ENCODE measurements around the gene PCDHGB5. TPM values are rescaled to one million over a fixed set of nuclear protein-coding genes. Genes with fewer than 3 reads are reported as not detected.
A peak's percentile ranks its signal among the peaks of the same experiment; 100 is the strongest.

PCDHGB5 gene
- total and polyA plus RNA-seq, 2 donors (not counting 3 experiments of a cell fraction or from before 2014, with no cell fraction given) = 10.1 to 14.4 TPM

GRCh38 chr5:141389153-141390042, 8.3 kb upstream of the PCDHGB5 start:
- no peak for FAIRE-seq
- Histone ChIP-seq H3K36me3 (ENCODE audit: control insufficient read depth in 2 of 2, extremely low read depth in 1 of 2, insufficient read depth in 2 of 2, low read length in 2 of 2) (no peaks in the 10 kb centered on the region), H4K20me1 (replicated peaks; ENCODE audit: control insufficient read depth, extremely low read depth, insufficient read depth, low read length) (no peaks in the 10 kb centered on the region), H3K27ac (ENCODE audit: insufficient read depth, low read depth, low read length) (no peak overlapping the region), H3K27me3 (ENCODE audit: control insufficient read depth in 2 of 2, insufficient read depth in 2 of 2, low read length in 2 of 2) (peaks cover 31 to 77% of the 10 kb centered on the region in 2 experiments), H3K4me1 (ENCODE audit: control insufficient read depth, extremely low read depth, insufficient read depth, low read length) (no peaks in the 10 kb centered on the region), H3K4me3 (replicated peaks in 1 of 3; ENCODE audit: insufficient read depth in 1 of 3, low read depth in 1 of 3, low read length in 3 of 3) (no peak overlapping the region), H3K79me2 (ENCODE audit: control insufficient read depth, insufficient read depth, low read length) (no peaks in the 10 kb centered on the region), H3K9ac (replicated peaks; ENCODE audit: extremely low read depth, insufficient read depth, low read length) (no peak overlapping the region), H3K9me1 (replicated peaks; ENCODE audit: control insufficient read depth, extremely low read depth, insufficient read depth, low read length) (no peaks in the 10 kb centered on the region), H3K9me3 (replicated peaks; ENCODE audit: control insufficient read depth, insufficient read depth, low read length) (peaks cover 2% of the 10 kb centered on the region), H3K4me2 (ENCODE audit: insufficient read depth, low read length) (no peak overlapping the region), H2AFZ (ENCODE audit: low read depth, low read length) (no peak overlapping the region)
- POLR2A ChIA-PET = no interaction called here
- TF ChIP-seq EZH2 (IDR thresholded peaks at IDR 0.05; ENCODE audit: borderline replicate concordance, low read depth, low read length, severe bottlenecking) (no peak), GATA2 (IDR thresholded peaks at IDR 0.05; ENCODE audit: insufficient read depth, insufficient read length, low read depth, low read length) (no peak)
- no TSS peak for BruUV-seq (replicated peaks)
- no peak for DNase-seq (ENCODE audit: low read depth, low spot score)
- CTCF ChIA-PET = interaction anchor here (1.5 to 4.1 kb wide), 8 partner anchors 8 to 178 kb away, joined by 4 to 32 read pairs (median 6); partner anchors contain the start of genes PCDHGA10, PCDHGA12, PCDHGA4 and PCDHGA6
- dilution Hi-C loops (cut with MboI; ENCODE audit: extremely low pct_ligation_motif_present, low sequenced_read_pairs) = no loop called here
- intact Hi-C loops (cut with micrococcal nuclease) = no loop called here

- Histone ChIP-seq H3K9me3 (replicated peaks; ENCODE audit: control insufficient read depth, insufficient read depth, low read length) (peaks cover 2% of the 10 kb centered on the region), H3K79me2 (ENCODE audit: control insufficient read depth, insufficient read depth, low read length) (no peaks in the 10 kb centered on the region), H2AFZ (ENCODE audit: low read depth, low read length) (no peak within 1 kb of the TSS), H3K4me2 (ENCODE audit: insufficient read depth, low read length) (no peak within 1 kb of the TSS), H3K9me1 (replicated peaks; ENCODE audit: control insufficient read depth, extremely low read depth, insufficient read depth, low read length) (no peaks in the 10 kb centered on the region), H4K20me1 (replicated peaks; ENCODE audit: control insufficient read depth, extremely low read depth, insufficient read depth, low read length) (no peaks in the 10 kb centered on the region), H3K27me3 (ENCODE audit: control insufficient read depth in 2 of 2, insufficient read depth in 2 of 2, low read length in 2 of 2) (peaks cover 28 to 76% of the 10 kb centered on the region in 2 experiments), H3K4me3 (replicated peaks in 1 of 3; ENCODE audit: insufficient read depth in 1 of 3, low read depth in 1 of 3, low read length in 3 of 3) (no peak within 1 kb of the TSS), H3K36me3 (ENCODE audit: control insufficient read depth in 2 of 2, extremely low read depth in 1 of 2, insufficient read depth in 2 of 2, low read length in 2 of 2) (no peaks in the 10 kb centered on the region), H3K9ac (replicated peaks; ENCODE audit: extremely low read depth, insufficient read depth, low read length) (no peak within 1 kb of the TSS), H3K27ac (ENCODE audit: insufficient read depth, low read depth, low read length) (no peak within 1 kb of the TSS), H3K4me1 (ENCODE audit: control insufficient read depth, extremely low read depth, insufficient read depth, low read length) (no peaks in the 10 kb centered on the region)
- DNase-seq (ENCODE audit: low read depth, low spot score) = no peak
- no TSS peak for BruUV-seq (replicated peaks)
- intact Hi-C loops (cut with micrococcal nuclease) (no loop called here), dilution Hi-C loops (cut with MboI; ENCODE audit: extremely low pct_ligation_motif_present, low sequenced_read_pairs) (no loop called here)
- peak; percentile 26 for FAIRE-seq
- POLR2A ChIA-PET = no interaction called here
- peak in 1 of 2 donors; percentile 18 for TF ChIP-seq CTCF (IDR thresholded peaks at IDR 0.05; ENCODE audit: extremely low read depth in 1 of 2, insufficient read depth in 1 of 2, low read depth in 1 of 2, low read length in 2 of 2)
- TF ChIP-seq POLR2A (IDR thresholded peaks at IDR 0.05; ENCODE audit: low read depth, low read length) = no peak
- CTCF ChIA-PET = interaction anchor here (0.8 to 3.7 kb wide), 5 partner anchors 19 to 171 kb away, joined by 3 to 16 read pairs (median 4); partner anchors contain the start of genes PCDHGA10, PCDHGA3 and PCDHGA6
Measured at GRCh38 chr5:141392429-141393198, 5.1 kb upstream of the PCDHGB5 start, which contains the start of gene PCDHGA8. Gene PCDHGA8 (plus strand): TSS chr5:141392633. CDS start chr5:141392814, 181 bp downstream.
